Measurements from ENCODE around the gene ZDHHC19. TPM values are rescaled to one million over a fixed set of nuclear protein-coding genes. Genes with fewer than 3 reads are reported as not detected.

The ZDHHC19 gene
- polyA plus RNA-seq, 1 donor from 2014 or later, result 3.8 TPM

DNA sequence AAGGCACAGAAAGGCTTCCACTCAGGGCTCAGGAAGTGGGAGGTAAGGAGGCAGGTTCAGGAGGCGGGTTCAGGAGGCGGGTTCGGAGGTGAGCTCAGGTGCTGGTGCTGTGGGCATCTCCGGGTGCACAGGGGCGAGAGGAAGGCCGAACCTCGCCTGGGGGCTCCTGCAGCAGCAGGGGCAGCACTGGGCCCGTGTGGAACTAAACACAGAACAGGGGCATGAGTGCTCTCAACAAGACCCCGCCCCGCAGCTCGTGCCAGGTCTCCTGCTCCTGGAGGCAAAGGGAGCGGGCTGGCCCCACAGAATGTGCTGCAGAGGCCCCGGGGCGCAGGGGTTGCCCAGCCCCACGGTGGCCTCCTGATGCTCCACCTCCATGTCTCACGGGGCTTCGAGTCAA lies 13.7 kb downstream of the ZDHHC19 start:
- Histone ChIP-seq H3F3A (ENCODE audit: insufficient read depth, low read length, poor library complexity, severe bottlenecking) (no peaks in the 10 kb centered on the region), H3K4me2 (ENCODE audit: low read length) (no peak overlapping the region)

DNA sequence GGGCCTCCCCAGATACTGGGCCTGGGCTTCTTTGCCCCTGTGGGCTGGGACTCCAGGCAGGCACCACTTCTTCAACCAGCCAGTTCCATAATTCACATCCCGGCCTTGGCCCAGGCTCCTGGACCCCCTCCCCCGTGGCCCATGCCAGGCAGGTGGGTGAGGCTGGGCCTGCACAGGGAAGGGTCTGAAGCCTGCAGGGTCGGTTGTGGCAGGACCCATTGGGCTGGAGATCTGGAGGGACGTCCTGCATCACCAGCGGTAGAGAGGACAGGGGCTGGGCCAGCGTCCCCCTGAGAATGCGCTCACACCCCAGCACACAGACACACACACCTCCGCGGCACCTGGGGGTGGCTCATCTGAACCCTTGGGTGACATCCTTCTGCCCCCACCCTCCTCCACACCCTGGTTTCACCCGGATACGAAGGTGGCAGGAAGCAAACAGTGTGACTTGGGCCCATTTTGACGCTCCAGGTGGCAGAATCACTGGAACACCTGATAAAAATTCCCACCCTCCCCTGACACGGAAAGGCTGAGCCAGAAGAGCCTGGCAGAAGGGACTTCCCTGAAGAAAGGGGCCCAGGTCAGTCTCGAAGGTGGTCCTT lies 15.4 kb downstream of the ZDHHC19 start:
- Histone ChIP-seq H4K20me1 (ENCODE audit: insufficient read depth) (no peaks in the 10 kb centered on the region), H3F3A (ENCODE audit: insufficient read depth, low read length, poor library complexity, severe bottlenecking) (no peaks in the 10 kb centered on the region), H3K27ac (ENCODE audit: low read length) (no peak overlapping the region), H3K9ac (ENCODE audit: low read length) (no peak overlapping the region), H3K4me2 (ENCODE audit: low read length) (no peak overlapping the region), H3K4me3 (ENCODE audit: low read length) (no peak overlapping the region), H3K27me3 (ENCODE audit: insufficient read depth, low read depth, low read length) (no peaks in the 10 kb centered on the region), H3K79me2 (replicated peaks; ENCODE audit: insufficient read depth, low read length) (no peaks in the 10 kb centered on the region), H3K9me2 (ENCODE audit: insufficient read depth, low read length) (no peaks in the 10 kb centered on the region), H2AFZ (ENCODE audit: low read depth, low read length) (no peak overlapping the region), H3K9me3 (ENCODE audit: low read length) (no peaks in the 10 kb centered on the region), H3K36me3 (ENCODE audit: insufficient read depth, low read length) (no peaks in the 10 kb centered on the region)
- TF ChIP-seq, protein P1, sequence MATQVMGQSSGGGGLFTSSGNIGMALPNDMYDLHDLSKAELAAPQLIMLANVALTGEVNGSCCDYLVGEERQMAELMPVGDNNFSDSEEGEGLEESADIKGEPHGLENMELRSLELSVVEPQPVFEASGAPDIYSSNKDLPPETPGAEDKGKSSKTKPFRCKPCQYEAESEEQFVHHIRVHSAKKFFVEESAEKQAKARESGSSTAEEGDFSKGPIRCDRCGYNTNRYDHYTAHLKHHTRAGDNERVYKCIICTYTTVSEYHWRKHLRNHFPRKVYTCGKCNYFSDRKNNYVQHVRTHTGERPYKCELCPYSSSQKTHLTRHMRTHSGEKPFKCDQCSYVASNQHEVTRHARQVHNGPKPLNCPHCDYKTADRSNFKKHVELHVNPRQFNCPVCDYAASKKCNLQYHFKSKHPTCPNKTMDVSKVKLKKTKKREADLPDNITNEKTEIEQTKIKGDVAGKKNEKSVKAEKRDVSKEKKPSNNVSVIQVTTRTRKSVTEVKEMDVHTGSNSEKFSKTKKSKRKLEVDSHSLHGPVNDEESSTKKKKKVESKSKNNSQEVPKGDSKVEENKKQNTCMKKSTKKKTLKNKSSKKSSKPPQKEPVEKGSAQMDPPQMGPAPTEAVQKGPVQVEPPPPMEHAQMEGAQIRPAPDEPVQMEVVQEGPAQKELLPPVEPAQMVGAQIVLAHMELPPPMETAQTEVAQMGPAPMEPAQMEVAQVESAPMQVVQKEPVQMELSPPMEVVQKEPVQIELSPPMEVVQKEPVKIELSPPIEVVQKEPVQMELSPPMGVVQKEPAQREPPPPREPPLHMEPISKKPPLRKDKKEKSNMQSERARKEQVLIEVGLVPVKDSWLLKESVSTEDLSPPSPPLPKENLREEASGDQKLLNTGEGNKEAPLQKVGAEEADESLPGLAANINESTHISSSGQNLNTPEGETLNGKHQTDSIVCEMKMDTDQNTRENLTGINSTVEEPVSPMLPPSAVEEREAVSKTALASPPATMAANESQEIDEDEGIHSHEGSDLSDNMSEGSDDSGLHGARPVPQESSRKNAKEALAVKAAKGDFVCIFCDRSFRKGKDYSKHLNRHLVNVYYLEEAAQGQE (IDR thresholded peaks at IDR 0.05; ENCODE audit: borderline replicate concordance), result no peak
- TF ChIP-seq MXI1 (conservative IDR thresholded peaks at IDR 0.05; ENCODE audit: poor library complexity, severe bottlenecking), result no peak
- TF ChIP-seq, protein P2, sequence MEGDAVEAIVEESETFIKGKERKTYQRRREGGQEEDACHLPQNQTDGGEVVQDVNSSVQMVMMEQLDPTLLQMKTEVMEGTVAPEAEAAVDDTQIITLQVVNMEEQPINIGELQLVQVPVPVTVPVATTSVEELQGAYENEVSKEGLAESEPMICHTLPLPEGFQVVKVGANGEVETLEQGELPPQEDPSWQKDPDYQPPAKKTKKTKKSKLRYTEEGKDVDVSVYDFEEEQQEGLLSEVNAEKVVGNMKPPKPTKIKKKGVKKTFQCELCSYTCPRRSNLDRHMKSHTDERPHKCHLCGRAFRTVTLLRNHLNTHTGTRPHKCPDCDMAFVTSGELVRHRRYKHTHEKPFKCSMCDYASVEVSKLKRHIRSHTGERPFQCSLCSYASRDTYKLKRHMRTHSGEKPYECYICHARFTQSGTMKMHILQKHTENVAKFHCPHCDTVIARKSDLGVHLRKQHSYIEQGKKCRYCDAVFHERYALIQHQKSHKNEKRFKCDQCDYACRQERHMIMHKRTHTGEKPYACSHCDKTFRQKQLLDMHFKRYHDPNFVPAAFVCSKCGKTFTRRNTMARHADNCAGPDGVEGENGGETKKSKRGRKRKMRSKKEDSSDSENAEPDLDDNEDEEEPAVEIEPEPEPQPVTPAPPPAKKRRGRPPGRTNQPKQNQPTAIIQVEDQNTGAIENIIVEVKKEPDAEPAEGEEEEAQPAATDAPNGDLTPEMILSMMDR (IDR thresholded peaks at IDR 0.05; ENCODE audit: poor library complexity, severe bottlenecking), result no peak
- no peak for TF ChIP-seq EP300 (conservative IDR thresholded peaks at IDR 0.05; ENCODE audit: poor library complexity, severe bottlenecking)
- TF ChIP-seq TAF1 (IDR thresholded peaks at IDR 0.05; ENCODE audit: low read depth), result no peak

More for the DNA sequence above, 13.7 kb downstream of the ZDHHC19 start:
- no peaks in the 10 kb centered on the region for H3K79me2 ChIP-seq (replicated peaks; ENCODE audit: insufficient read depth, low read length)
- no peaks in the 10 kb centered on the region for H3K9me3 ChIP-seq (ENCODE audit: low read length)
- no peak overlapping the region for H2AFZ ChIP-seq (ENCODE audit: low read depth, low read length)
- H4K20me1 ChIP-seq (ENCODE audit: insufficient read depth), result no peaks in the 10 kb centered on the region
- no peak overlapping the region for H3K9ac ChIP-seq (ENCODE audit: low read length)
- no peaks in the 10 kb centered on the region for H3K27me3 ChIP-seq (ENCODE audit: insufficient read depth, low read depth, low read length)
- no peak overlapping the region for H3K27ac ChIP-seq (ENCODE audit: low read length)
- H3K9me2 ChIP-seq (ENCODE audit: insufficient read depth, low read length), result no peaks in the 10 kb centered on the region
- no peak for TF ChIP-seq POLR2AphosphoS5 (IDR thresholded peaks at IDR 0.05)
- TF ChIP-seq RAD21 (conservative IDR thresholded peaks at IDR 0.05), result no peak
- no peak for TF ChIP-seq MXI1 (conservative IDR thresholded peaks at IDR 0.05; ENCODE audit: poor library complexity, severe bottlenecking)
- TF ChIP-seq EZH2 (IDR thresholded peaks at IDR 0.05; ENCODE audit: borderline replicate concordance, insufficient read depth, low read length, poor library complexity, severe bottlenecking), result no peak
- TF ChIP-seq, protein P1 (IDR thresholded peaks at IDR 0.05; ENCODE audit: borderline replicate concordance), result no peak
- no peak for TF ChIP-seq SMC3 (conservative IDR thresholded peaks at IDR 0.05; ENCODE audit: poor library complexity)
- TF ChIP-seq, protein P2 (IDR thresholded peaks at IDR 0.05; ENCODE audit: poor library complexity, severe bottlenecking), result no peak
- no peak for TF ChIP-seq TAF1 (IDR thresholded peaks at IDR 0.05; ENCODE audit: low read depth)
- no peak for TF ChIP-seq EP300 (conservative IDR thresholded peaks at IDR 0.05; ENCODE audit: poor library complexity, severe bottlenecking)
- no peak overlapping the region for H3K4me3 ChIP-seq (ENCODE audit: low read length)
- H3K36me3 ChIP-seq (ENCODE audit: insufficient read depth, low read length), result no peaks in the 10 kb centered on the region
